Activated T-helper 1 cell treated with anti-CD3 and anti-CD28 coated beads, Interleukin-12 subunit alpha, Interleukin-12 subunit beta, Interleukin-2, Interleukin-4 antibody, amounts not matched to agents 30 ng/mL and 10 ng/mL and 1 ng/mL, durations not matched to agents 14 hours and 24 hours and 36 hours (primary cell): Measurements from ENCODE around the gene STN1. TPM values are rescaled to one million over a fixed set of nuclear protein-coding genes. Genes with fewer than 3 reads are reported as not detected.

Source experiments
- DNase-seq: peaks from one replicate; pipeline ENCODE4 v3.0.0; 2021; ENCODE audit warnings: low spot score
- H3K27ac Mint-ChIP-seq: one replicate; pipeline ENCODE4 v1.8.0; 2021; ENCODE audit warnings: mild to moderate bottlenecking, mixed read lengths
- H3K27me3 Mint-ChIP-seq: one replicate; pipeline ENCODE4 v1.8.0; 2022; ENCODE audit warnings: mild to moderate bottlenecking, moderate library complexity, mixed read lengths; ENCODE audit not compliant: insufficient read depth
- H3K36me3 Mint-ChIP-seq: one replicate; pipeline ENCODE4 v1.8.0; 2021; ENCODE audit warnings: low read depth, mixed read lengths
- H3K4me1 Mint-ChIP-seq: one replicate; pipeline ENCODE4 v1.8.0; 2021; ENCODE audit warnings: low read depth, mixed read lengths
- H3K4me3 Mint-ChIP-seq: one replicate; pipeline ENCODE4 v1.8.0; 2021; ENCODE audit warnings: mild to moderate bottlenecking, moderate library complexity, mixed read lengths
- H3K9me3 Mint-ChIP-seq: one replicate; pipeline ENCODE4 v1.8.0; 2021; ENCODE audit warnings: mixed read lengths
- intact Hi-C: fragments of 100-400 bp; cut with micrococcal nuclease; formaldehyde crosslinking; loops from one replicate; pipeline ENCODE4 v1.15.1; 2024
- total RNA-seq: library from RNA; stranded (reverse); gene quantifications from 2 replicates; pipeline ENCODE4 v1.2.3, GENCODE V29; 2022

STN1 gene
- total RNA-seq, 1 donor from 2014 or later = 20.0 TPM

- Mint-ChIP-seq H3K36me3 (no peaks in the 10 kb centered on the region), H3K4me3 (no peak overlapping the region), H3K4me1 (peaks cover 4% of the 10 kb centered on the region), H3K27me3 (peaks cover 2% of the 10 kb centered on the region), H3K27ac (no peak overlapping the region), H3K9me3 (no peaks in the 10 kb centered on the region)
- intact Hi-C loops = no loop called here
- DNase-seq = no peak
Observed at GRCh38 chr10:103923502-103923901, 5.5 kb upstream of the STN1 start.

DNA sequence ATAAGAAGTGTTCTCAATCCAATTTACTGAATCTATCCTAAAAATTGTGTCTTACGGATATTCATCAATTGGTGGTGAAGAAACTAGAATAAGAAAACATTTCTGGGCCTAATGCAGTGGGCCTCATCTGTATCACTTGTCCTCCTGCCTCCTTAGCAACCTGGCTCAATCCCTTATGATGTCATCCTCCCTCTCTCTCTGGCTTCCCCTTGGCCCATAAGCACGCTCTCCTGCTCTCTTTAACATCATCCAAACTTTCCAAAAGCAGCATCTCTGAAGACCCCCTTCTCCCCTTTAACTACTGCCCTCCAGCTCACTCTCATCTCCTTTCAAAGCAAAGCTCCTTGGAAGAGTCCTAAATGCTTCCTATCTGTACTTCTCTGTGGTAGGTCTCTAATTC is 4.7 kb upstream of the STN1 start:
- DNase-seq = no peak
- Mint-ChIP-seq H3K27me3 (peaks cover 2% of the 10 kb centered on the region), H3K4me1 (peaks cover 7% of the 10 kb centered on the region), H3K9me3 (no peaks in the 10 kb centered on the region), H3K4me3 (no peak overlapping the region), H3K36me3 (no peaks in the 10 kb centered on the region), H3K27ac (no peak overlapping the region)
- intact Hi-C loops = no loop called here

DNA sequence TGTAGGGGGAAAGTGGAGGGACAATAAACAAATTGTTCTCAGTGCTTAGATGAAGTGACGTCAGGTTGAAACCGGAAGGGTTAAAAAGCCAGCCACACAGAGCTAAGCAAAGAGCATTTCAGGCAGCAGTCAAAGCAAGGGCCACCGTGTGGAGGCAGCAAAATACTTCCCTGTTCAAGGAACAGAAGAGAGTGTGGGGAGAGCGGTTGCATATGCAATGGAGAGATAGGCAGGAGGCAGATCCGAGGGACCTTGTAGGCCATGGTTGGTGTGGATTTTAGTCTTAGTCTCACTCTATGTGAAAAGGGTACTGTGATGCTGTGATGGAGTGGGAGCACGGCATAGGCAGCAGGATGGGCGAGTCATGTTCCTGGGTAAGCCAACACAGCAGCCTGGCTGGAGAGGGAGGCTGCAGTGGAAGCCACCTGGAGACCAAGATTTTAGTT is 3.8 kb upstream of the STN1 start:
- peak; percentile 27 for DNase-seq
- no peak overlapping the region for H3K27ac Mint-ChIP-seq
- H3K9me3 Mint-ChIP-seq = no peaks in the 10 kb centered on the region
- intact Hi-C loops = no loop called here
- no peaks in the 10 kb centered on the region for H3K36me3 Mint-ChIP-seq
- no peak overlapping the region for H3K4me3 Mint-ChIP-seq
- H3K4me1 Mint-ChIP-seq = peaks cover 9% of the 10 kb centered on the region
- peaks cover 2% of the 10 kb centered on the region for H3K27me3 Mint-ChIP-seq

DNA sequence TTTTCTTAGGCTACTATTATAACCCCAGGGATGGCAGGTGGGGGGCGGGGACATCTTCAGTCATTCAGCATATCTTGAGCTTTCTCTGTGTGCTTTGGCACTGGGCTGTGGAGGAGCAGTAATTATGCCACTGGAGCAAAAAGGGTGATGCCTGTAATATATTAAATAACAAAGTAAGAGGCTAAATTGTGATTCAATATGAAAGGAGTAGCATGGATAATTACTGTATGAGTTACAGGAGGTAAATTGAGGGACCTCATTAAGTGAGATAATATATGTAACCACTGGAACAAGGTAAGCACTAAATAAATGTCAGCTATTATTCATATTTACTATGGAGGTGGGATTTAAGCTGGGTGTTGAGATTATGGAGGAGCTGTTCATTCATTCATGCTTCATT is 3.3 kb upstream of the STN1 start:
- Mint-ChIP-seq H3K9me3 (no peaks in the 10 kb centered on the region), H3K27ac (no peak overlapping the region), H3K4me1 (peaks cover 14% of the 10 kb centered on the region), H3K4me3 (no peak overlapping the region), H3K27me3 (peaks cover 2% of the 10 kb centered on the region), H3K36me3 (no peaks in the 10 kb centered on the region)
- intact Hi-C loops = no loop called here
- no peak for DNase-seq

DNA sequence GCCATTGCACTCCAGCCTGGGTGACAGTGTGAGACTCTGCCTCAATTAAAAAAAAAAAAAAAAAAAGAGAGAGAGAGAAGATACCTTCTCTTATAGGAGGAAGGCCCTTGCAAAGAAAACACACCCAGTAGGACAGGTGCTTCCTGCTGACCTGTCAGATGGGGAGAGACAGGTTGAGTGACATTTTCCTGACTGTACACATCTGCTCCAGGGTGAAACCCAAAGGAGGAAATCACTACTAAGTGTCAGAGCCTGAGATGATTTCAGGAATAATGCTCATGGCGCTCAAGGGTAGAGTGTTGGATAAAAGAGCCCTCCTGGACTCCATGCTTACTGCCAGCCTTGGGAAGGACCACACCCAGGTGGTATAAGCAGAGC is 1.7 kb upstream of the STN1 start:
- Mint-ChIP-seq H3K36me3 (peaks cover 7% of the 10 kb centered on the region), H3K4me1 (peaks cover 29% of the 10 kb centered on the region), H3K9me3 (peaks cover 9% of the 10 kb centered on the region), H3K27ac (no peak overlapping the region), H3K4me3 (no peak overlapping the region), H3K27me3 (no peaks in the 10 kb centered on the region)
- intact Hi-C loops = loop anchor here (5.0 to 10.0 kb wide), 4 partner anchors 162 to 1205 kb away; partner anchors contain the start of genes ARL3, CFAP58, CNNM2 and SFXN2
- no peak for DNase-seq

DNA sequence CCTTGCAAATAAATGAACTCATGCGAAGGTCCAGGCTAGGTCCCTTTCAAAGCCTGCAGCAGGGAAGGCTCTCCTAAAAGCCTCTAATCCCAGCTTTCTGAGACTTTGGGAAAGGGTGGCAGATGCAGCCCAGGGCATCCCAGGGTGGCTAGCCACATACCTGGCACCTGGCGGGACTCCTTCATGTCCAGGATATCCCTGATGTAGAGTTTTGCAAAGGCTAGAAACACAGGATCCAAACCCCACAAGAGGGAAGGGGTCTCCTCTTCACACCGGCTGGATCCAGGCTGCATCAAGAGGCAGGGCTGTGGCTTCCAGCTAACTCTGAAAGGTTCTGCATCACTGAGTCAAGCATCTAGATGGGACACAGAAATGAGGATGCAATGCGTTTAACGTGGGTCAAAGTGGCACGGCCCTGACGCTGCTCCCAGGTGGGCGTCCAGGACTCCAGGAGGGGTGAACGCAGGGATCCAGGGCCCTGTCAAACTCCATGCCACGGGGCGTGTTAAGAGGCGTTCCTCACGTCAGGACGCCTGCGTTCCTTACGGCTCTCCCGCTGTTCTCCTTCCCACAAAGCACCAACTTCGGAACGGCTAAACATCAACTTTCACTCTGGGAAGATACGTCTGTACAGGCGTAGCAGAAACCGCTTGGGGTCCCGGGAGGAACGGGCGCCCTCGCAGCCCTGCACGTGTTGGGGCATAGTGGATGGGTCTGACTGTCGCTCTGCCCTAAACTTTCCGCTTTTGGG is 507 bp downstream of the STN1 start:
- Mint-ChIP-seq H3K9me3 (peaks cover 11% of the 10 kb centered on the region), H3K27ac (peak overlapping the region; percentile 94), H3K27me3 (no peaks in the 10 kb centered on the region), H3K4me1 (peaks cover 44% of the 10 kb centered on the region), H3K4me3 (peak overlapping the region; percentile 93), H3K36me3 (peaks cover 19% of the 10 kb centered on the region)
- intact Hi-C loops = loop anchor here (1.0 to 10.0 kb wide), 9 partner anchors 9 to 1203 kb away; partner anchors contain the start of genes ARL3, CFAP43, CFAP58 and CNNM2
- no peak for DNase-seq

- Mint-ChIP-seq H3K27ac (peak overlapping the region; percentile 69), H3K36me3 (peaks cover 19% of the 10 kb centered on the region), H3K4me3 (peak overlapping the region; percentile 93), H3K9me3 (peaks cover 11% of the 10 kb centered on the region), H3K27me3 (no peaks in the 10 kb centered on the region), H3K4me1 (peaks cover 49% of the 10 kb centered on the region)
- intact Hi-C loops = loop anchor here (5.0 to 10.0 kb wide), 4 partner anchors 160 to 1202 kb away; partner anchors contain the start of genes ARL3, CFAP58, CNNM2 and SFXN2
- DNase-seq = no peak
Observed at GRCh38 chr10:103916876-103917275, 1.1 kb downstream of the STN1 start.

- DNase-seq = no peak
- peaks cover 11% of the 10 kb centered on the region for H3K9me3 Mint-ChIP-seq
- H3K27me3 Mint-ChIP-seq = no peaks in the 10 kb centered on the region
- intact Hi-C loops = loop anchor here (5.0 to 10.0 kb wide), 4 partner anchors 159 to 1201 kb away; partner anchors contain the start of genes ARL3, CFAP58, CNNM2 and SFXN2
- peaks cover 55% of the 10 kb centered on the region for H3K4me1 Mint-ChIP-seq
- peaks cover 19% of the 10 kb centered on the region for H3K36me3 Mint-ChIP-seq
- H3K4me3 Mint-ChIP-seq = peak overlapping the region; percentile 93
- peak overlapping the region; percentile 81 for H3K27ac Mint-ChIP-seq
Observed at GRCh38 chr10:103916254-103916653, 1.7 kb downstream of the STN1 start.

DNA sequence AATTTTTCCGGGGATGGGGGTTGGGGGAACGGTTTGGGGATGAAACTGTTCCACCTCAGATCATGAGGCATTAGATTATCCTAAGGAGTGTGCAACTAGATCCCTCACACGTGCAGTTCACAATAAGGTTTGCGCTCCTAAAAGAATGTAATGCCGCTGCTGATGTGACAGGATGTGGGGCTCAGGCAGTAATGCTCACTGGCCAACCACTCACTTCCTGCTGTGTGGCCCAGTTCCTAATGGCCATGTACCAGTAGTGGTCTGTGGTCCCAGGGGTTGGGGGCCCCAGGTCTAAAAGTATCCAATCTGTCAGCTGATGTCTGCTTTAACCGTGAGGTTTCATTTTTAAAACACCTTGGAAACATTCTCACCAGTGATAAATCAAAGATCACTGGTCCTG is 2.2 kb downstream of the STN1 start:
- Mint-ChIP-seq H3K4me1 (peaks cover 59% of the 10 kb centered on the region), H3K27me3 (no peaks in the 10 kb centered on the region), H3K27ac (peak overlapping the region; percentile 81), H3K36me3 (peaks cover 19% of the 10 kb centered on the region), H3K9me3 (peaks cover 11% of the 10 kb centered on the region), H3K4me3 (peak overlapping the region; percentile 93)
- intact Hi-C loops = loop anchor here (5.0 to 10.0 kb wide), 4 partner anchors 158 to 1201 kb away; partner anchors contain the start of genes ARL3, CFAP58, CNNM2 and SFXN2
- DNase-seq = peak; percentile 21

GRCh38 chr10:103912759-103913158 is 5.2 kb downstream of the STN1 start:
- intact Hi-C loops = loop anchor here (5.0 to 10.0 kb wide), 2 partner anchors 425 to 1198 kb away; partner anchors contain the start of genes ARL3, ITPRIP and SFXN2
- Mint-ChIP-seq H3K4me1 (peaks cover 81% of the 10 kb centered on the region), H3K27ac (peak overlapping the region; percentile 71)

GRCh38 chr10:103911021-103911459 is 6.9 kb downstream of the STN1 start:
- Mint-ChIP-seq H3K27ac (peak overlapping the region; percentile 90), H3K4me1 (peaks cover 72% of the 10 kb centered on the region), H3K4me3 (peak overlapping the region; percentile 68), H3K27me3 (no peaks in the 10 kb centered on the region), H3K36me3 (peaks cover 23% of the 10 kb centered on the region), H3K9me3 (peaks cover 11% of the 10 kb centered on the region)
- peak; percentile 54 for DNase-seq
- intact Hi-C loops = loop anchor here (2.0 to 10.0 kb wide), 3 partner anchors 358 to 1196 kb away; partner anchors contain the start of genes ARL3, GSTO2, ITPRIP and SFXN2

More at GRCh38 chr10:103912759-103913158, 5.2 kb downstream of the STN1 start:
- peaks cover 11% of the 10 kb centered on the region for H3K9me3 Mint-ChIP-seq
- H3K36me3 Mint-ChIP-seq = peaks cover 23% of the 10 kb centered on the region
- peak overlapping the region; percentile 44 for H3K4me3 Mint-ChIP-seq
- no peaks in the 10 kb centered on the region for H3K27me3 Mint-ChIP-seq
- no peak for DNase-seq

DNA sequence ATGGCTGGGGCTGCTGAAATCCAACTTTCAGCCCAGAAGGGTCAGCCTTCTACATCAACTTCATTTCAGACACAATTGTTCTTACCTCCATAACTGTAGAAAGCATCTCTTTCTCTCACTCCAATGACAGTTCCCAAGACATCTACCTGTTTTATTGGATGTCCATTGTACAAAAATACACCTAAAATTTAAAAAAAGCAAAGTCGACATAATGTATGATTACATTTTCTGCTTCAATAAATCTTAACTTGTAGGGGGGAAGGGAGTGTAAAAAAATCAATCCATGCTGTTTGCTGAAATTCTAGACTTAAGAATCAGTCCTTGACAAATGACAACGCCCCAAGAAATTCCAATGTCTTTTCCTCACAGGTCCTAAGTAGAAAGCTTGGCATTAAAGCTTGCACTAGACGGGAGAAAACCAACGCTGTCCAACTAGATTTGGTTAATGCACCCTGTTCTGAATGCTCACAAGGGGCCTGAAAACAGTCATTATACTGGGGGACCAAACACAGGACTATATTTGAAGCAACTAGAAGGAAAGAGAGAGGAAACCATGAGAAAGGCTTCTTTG is 7.5 kb downstream of the STN1 start:
- Mint-ChIP-seq H3K9me3 (peaks cover 11% of the 10 kb centered on the region), H3K36me3 (peaks cover 23% of the 10 kb centered on the region), H3K27me3 (no peaks in the 10 kb centered on the region), H3K4me3 (peak overlapping the region; percentile 68), H3K4me1 (peaks cover 70% of the 10 kb centered on the region), H3K27ac (peak overlapping the region; percentile 90)
- no peak for DNase-seq
- intact Hi-C loops = loop anchor here (2.0 to 10.0 kb wide), 3 partner anchors 358 to 1196 kb away; partner anchors contain the start of genes ARL3, GSTO2, ITPRIP and SFXN2

DNA sequence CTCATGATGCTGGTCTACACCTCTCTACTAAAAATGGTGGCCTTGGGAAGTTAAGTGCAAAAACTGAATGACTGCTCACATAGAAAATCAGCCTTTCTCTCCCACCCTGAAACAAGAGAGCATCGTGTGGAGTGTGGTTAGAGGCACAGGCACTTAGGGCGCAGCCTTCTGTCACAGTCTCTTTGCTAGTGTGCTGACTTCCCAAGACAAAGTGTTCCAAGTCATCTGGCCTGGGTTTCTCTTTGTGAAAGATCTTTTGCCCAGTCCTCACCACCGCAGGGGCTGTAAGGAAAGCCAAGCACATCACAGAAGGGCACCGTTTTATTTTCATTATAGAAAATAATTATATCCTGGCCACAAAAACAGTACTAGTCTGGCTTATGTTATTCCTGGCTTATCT is 12.5 kb downstream of the STN1 start:
- intact Hi-C loops = no loop called here
- Mint-ChIP-seq H3K36me3 (peaks cover 28% of the 10 kb centered on the region), H3K4me1 (peaks cover 65% of the 10 kb centered on the region), H3K4me3 (no peak overlapping the region), H3K9me3 (no peaks in the 10 kb centered on the region), H3K27ac (no peak overlapping the region), H3K27me3 (no peaks in the 10 kb centered on the region)
- DNase-seq = no peak
